Measurements from ENCODE around the gene PTPRJ. TPM values are rescaled to one million over a fixed set of nuclear protein-coding genes. Genes with fewer than 3 reads are reported as not detected.
A peak's percentile ranks its signal among the peaks of the same experiment; 100 is the strongest.

The PTPRJ gene
- total RNA-seq, 2 donors from 2014 or later: 3.4 to 8.0 TPM

DNA sequence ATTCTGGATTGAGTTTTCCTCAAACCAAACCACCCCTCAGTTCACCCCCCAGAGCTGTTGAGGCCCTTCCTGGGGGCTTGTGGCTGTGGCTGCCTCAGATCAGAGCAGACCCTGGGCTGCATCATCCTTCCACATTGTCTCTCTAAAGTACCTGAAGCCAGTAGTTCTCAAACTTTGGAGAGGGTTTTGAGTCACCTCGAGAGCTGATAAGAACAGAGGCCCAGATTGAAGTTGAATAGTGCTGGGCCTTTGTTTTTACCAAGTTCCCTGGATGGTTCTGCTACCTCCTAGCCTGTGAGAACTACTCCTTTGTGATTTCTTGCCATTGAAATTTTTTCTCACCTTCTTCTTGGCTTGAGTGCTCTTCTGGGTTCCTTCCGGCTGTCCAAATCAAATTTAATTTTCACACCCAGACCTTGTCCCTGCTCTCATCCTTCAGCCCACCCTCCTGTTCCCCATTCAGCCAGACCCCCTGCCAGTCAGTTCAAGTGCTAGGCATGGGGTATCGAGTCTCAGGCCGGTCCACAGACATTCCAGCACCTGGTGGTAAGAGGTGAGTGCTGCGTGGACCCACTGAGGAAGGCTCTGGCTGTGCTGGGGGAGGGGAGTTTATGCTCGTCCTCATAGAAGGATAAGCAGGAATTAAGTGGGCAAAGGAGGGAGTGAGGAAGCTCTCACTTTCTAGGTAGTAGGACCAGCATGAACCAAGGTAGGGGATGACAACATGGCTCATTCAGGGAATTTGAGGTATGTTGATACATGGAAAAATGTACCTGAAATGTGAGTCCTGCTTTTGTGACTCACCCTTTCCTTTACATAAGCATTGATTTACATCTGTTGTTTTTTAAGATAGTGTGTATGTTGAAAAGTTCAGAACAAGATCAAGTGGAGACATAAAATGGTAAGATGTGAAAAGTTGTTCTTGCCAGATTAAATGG is 116.5 kb downstream of the PTPRJ start:
- Histone ChIP-seq H3K36me3 (no peaks in the 10 kb centered on the region), H3K9me3 (no peaks in the 10 kb centered on the region), H3K4me1 (peaks cover 0 to 34% of the 10 kb centered on the region in 2 donors), H3K27me3 (no peaks in the 10 kb centered on the region), H3K27ac (no peak overlapping the region), H3K4me3 (no peak overlapping the region)
- TF ChIP-seq, protein P1, sequence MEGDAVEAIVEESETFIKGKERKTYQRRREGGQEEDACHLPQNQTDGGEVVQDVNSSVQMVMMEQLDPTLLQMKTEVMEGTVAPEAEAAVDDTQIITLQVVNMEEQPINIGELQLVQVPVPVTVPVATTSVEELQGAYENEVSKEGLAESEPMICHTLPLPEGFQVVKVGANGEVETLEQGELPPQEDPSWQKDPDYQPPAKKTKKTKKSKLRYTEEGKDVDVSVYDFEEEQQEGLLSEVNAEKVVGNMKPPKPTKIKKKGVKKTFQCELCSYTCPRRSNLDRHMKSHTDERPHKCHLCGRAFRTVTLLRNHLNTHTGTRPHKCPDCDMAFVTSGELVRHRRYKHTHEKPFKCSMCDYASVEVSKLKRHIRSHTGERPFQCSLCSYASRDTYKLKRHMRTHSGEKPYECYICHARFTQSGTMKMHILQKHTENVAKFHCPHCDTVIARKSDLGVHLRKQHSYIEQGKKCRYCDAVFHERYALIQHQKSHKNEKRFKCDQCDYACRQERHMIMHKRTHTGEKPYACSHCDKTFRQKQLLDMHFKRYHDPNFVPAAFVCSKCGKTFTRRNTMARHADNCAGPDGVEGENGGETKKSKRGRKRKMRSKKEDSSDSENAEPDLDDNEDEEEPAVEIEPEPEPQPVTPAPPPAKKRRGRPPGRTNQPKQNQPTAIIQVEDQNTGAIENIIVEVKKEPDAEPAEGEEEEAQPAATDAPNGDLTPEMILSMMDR (IDR thresholded peaks at IDR 0.05): no peak
- DNase-seq (ENCODE audit: low spot score): peak; percentile 44

- H3K4me3 ChIP-seq: no peak overlapping the region
- H3K9me3 ChIP-seq: no peaks in the 10 kb centered on the region
- no peaks in the 10 kb centered on the region for H3K27me3 ChIP-seq
- H3K27ac ChIP-seq: no peak overlapping the region
- H3K4me1 ChIP-seq: peaks cover 0 to 39% of the 10 kb centered on the region in 2 donors
- TF ChIP-seq, protein P1 (IDR thresholded peaks at IDR 0.05): no peak
- no peaks in the 10 kb centered on the region for H3K36me3 ChIP-seq
- no peak for DNase-seq (ENCODE audit: low spot score)
These were observed 117.7 kb downstream of the PTPRJ start for GRCh38 chr11:48098024-48098423.

GRCh38 chr11:48099916-48100446 is 119.6 kb downstream of the PTPRJ start:
- peaks cover 0 to 41% of the 10 kb centered on the region in 2 donors for H3K4me1 ChIP-seq
- TF ChIP-seq, protein P1 (IDR thresholded peaks at IDR 0.05): no peak
- H3K4me3 ChIP-seq: no peak overlapping the region
- no peaks in the 10 kb centered on the region for H3K9me3 ChIP-seq
- H3K27ac ChIP-seq: no peak overlapping the region
- no peak for DNase-seq (ENCODE audit: low spot score)
- no peaks in the 10 kb centered on the region for H3K36me3 ChIP-seq
- no peaks in the 10 kb centered on the region for H3K27me3 ChIP-seq

GRCh38 chr11:48101044-48101733 is 120.8 kb downstream of the PTPRJ start:
- TF ChIP-seq, protein P1 (IDR thresholded peaks at IDR 0.05): no peak
- H3K27me3 ChIP-seq: no peaks in the 10 kb centered on the region
- no peak for DNase-seq (ENCODE audit: low spot score)
- H3K4me3 ChIP-seq: no peak overlapping the region
- H3K4me1 ChIP-seq: peaks cover 0 to 35% of the 10 kb centered on the region in 2 donors
- H3K9me3 ChIP-seq: no peaks in the 10 kb centered on the region
- no peak overlapping the region for H3K27ac ChIP-seq
- H3K36me3 ChIP-seq: no peaks in the 10 kb centered on the region

GRCh38 chr11:48101958-48102357 is 121.6 kb downstream of the PTPRJ start:
- H3K36me3 ChIP-seq: no peaks in the 10 kb centered on the region
- no peaks in the 10 kb centered on the region for H3K27me3 ChIP-seq
- TF ChIP-seq, protein P1 (IDR thresholded peaks at IDR 0.05): no peak
- peak; percentile 55 for DNase-seq (ENCODE audit: low spot score)
- H3K4me1 ChIP-seq: peaks cover 0 to 30% of the 10 kb centered on the region in 2 donors
- no peak overlapping the region for H3K27ac ChIP-seq
- no peak overlapping the region for H3K4me3 ChIP-seq
- H3K9me3 ChIP-seq: no peaks in the 10 kb centered on the region
